ENCODE data around the gene PREP.
"Not testable (repeated sequence)": the region's sequence is repeated elsewhere in the genome, so short reads cannot be mapped to it uniquely, and the experiment has no call there.

The PREP gene

GRCh38 chr6:105402939-105403935, at the start of gene PREP:
Gene PREP (minus strand): TSS chr6:105403082. CDS start chr6:105402891, 191 bp downstream.
- DNase-seq: peak; percentile 89

DNA sequence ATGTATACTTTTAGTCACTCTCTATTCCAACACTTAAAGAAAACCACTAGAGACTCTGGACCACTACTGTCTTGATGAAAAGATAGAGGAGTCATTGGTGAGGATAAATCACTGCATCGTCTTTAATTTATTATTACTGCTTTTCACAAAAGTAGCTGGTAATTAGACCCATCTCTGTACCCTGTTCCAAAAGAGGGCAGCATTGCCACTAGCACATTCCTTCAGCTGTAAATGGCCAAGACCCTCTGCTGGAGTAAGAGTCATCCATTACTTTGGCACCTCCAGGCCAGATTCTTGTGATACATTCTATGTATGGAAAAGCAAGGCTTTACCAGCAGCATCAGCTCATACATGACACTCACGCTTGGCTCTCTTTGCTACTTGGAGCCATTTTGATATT, 49.5 kb upstream of the PREP start:
- DNase-seq: no peak

- no peak for DNase-seq
Observed at GRCh38 chr6:105449756-105450390, 47.0 kb upstream of the PREP start.

GRCh38 chr6:105445481-105445880, 42.6 kb upstream of the PREP start:
- DNase-seq: no peak

- DNase-seq: no peak
Observed at GRCh38 chr6:105443941-105444340, 41.1 kb upstream of the PREP start.

DNA sequence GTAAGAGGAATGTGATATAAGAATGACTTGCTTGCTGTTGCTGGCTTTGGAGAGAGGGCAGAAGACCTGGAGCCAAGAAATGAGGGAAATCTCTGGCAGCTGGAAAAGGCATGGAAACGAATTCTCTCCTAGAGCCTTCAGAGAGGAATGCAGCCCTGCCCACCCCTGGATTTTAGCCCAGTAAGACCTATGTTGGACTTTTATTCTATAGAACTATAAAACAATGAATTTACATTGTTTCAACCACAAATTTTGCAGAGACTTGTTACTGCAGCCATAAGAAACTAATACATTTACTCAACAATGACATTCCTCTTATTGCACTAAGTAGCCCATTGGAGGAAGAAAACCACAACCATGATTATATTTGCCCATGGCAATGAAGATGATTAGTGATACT, 39.5 kb upstream of the PREP start:
- DNase-seq: no peak

DNA sequence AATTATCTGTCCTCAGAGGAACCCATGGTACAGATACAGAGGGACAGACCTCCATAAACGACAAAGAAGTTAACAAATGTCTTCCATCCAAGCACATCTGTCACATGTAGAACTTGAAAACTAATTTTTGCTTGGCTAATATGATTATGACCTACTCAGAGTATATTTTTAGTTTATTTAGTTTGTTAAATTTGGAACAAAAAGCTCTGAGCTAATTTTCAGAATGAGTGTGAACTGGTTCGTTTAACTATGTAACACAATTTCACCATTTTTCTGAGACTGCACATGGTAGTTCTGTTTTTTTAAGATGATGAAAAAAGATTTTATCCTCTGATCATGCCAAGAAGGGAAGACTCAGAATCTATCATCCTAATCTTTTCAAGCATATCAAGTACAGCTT, 34.4 kb upstream of the PREP start:
- no peak for DNase-seq

DNA sequence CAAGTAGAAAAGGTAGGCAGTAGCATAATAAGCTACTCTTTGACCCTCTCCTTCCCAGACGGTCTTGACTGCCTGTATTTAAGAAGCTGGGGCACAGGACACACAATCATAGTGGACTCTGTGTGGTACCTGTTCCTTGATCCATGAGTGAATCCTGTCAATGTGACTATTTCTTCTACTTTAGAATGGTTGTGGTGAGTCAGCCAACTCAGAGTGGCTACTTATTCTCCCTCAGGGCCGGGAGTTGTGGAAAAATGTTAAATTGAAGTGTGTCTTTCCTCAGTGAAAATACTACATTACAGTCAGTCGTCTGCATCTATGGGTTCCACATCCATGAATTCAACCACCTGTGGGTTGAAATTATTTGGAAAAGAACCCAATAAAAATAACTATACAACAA, 30.8 kb upstream of the PREP start:
- DNase-seq: no peak

DNA sequence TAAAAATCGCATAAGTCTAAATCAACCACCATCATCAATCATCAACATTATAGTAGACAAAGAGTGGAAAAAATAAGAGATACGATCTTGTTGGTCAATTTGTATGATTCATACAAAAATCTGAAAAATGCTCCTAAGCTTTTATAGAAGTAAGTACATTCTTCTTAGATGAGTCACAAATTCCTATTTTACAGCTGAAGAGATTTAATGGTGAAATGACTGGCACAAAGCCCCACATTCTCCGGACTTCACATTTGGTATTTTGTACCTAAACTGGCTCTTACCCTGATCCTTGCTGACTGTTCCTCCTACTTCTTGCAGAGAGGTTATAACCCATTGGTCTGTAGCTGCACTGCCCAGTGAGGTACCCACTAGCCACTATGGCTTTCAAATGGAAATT, 29.9 kb upstream of the PREP start:
- no peak for DNase-seq

DNA sequence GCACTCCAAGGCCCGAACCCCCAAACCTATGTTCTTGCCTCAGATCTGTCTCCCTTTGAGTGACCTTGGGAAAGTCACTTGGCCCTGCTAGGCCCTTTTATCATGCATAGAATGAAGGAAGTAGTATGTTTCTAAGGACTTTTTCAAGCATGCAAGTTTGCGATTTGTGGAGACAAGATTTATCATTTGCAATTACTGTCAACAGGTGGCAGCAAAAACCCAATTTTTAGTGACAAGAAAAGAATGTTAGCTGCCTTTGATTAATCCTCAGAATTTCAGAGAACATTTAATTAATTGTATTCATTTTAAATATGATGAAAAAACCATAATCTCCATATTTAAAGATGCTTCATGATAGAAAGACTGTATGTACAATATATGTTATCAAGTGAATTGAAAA, 28.3 kb upstream of the PREP start:
- DNase-seq: no peak

- DNase-seq: no peak
Observed at GRCh38 chr6:105430685-105431084, 27.8 kb upstream of the PREP start.

DNA sequence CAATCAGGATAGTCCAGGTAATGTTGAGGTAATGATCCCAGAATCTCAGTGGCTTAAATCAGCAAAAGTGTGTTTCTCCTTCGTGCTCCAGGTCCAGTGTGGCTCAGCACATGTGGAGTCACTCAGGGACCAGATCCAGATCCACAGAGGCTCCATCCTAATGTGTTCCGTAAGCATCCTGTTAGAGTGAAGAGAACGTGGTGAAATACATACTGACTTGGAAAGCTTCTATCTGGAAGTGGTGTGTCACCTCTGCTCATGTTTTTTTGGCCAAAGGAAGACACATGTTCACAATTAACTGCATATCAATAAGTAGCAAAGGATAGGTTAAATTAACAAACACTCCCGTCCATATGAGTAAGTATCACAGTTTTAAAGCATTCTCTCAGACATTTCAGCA, 26.8 kb upstream of the PREP start:
- no peak for DNase-seq

DNA sequence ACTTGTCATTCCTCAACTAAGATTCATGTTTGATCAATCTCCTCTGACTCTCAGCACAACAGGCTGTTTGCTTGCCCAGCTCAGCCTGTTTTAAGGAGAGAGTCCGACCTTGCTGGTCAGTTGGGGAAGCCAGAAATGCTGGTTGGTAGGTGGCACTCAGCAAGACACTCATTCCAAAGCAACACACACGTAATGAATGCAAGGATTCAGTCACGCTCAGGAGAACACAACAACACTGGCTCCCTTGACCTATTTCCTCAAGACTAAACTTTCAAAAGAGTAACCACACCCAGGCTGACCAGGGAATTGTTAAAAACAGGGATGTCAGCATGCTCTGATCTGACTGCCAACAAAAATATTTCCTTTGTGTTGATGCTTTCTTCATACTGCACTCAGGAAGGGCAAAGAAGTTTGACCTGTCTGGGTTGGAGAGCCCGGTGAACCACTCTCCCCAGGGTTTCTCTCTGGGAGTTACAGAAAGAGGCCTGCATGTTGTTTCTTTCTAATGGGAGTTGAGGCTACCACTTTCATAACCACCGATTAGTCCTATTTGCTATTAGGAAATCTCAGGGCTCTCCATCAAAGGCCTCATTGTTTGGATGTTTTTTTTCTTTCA, 25.6 kb upstream of the PREP start:
- DNase-seq: no peak

DNA sequence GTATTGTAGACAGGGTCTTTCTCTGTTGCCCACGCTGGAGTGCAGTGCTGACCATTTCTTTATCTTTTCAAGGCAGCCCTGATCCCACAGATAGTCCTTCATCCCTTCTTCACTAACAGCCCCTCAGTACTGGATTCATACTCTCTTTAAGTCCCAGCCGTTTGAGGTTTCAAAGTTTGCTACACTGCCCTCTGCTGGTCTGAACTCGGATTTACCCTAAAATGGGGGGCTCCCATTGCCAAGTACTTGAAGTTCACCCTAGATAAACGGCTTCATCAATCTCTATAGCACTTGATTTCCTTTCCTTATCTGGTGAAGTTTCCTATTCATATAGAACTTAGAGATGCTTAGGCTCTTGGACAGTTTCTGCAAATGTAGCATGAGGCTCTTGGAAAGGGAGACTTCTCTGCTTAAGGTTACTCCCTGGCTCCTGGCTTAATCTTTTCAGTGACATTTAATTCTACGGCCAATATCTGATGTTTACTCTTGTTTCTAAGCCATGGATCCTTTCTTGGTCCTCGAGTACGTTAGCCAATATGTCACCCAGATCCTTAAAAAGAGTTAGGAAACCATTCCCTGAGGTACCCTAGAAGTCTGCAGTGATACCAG, 21.4 kb upstream of the PREP start:
- peak; percentile 69 for DNase-seq

DNA sequence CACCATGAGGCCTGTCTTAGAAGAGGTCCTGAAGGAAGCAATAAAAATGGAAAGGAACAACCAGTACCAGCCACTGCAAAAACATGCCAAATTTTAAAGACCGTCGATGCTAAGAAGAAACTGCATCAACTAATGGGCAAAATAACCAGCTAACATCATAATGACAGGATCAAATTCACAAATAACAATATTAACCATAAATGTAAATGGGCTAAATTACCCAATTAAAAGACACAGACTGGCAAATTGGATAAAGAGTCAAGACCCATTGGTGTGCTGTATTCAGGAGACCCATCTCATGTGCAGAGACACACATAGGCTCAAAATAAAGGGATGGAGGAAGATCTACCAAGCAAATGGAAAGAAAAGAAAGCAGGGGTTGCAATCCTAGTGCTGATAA, 14.1 kb upstream of the PREP start:
- not testable (repeated sequence) for DNase-seq

DNA sequence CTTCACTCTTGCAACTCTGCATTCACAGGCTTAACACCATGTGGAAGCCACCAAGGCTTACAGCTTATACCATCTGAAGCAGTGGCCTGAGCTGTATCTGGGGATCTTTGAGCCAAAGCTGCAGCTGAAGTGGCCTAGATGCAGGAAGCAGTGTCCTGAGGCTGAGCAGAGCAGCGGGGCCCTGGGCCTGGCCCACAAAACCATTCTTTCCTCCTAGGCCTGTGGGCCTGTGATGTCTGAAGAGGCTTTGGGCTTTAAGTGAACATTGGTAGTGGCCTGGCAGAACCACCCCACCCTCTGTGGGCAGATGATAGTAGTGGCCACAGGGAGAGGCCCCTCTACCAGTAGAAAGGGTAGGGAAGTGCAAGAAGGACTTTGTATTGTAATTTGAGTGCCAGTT, 6.9 kb upstream of the PREP start:
- no peak for DNase-seq

DNA sequence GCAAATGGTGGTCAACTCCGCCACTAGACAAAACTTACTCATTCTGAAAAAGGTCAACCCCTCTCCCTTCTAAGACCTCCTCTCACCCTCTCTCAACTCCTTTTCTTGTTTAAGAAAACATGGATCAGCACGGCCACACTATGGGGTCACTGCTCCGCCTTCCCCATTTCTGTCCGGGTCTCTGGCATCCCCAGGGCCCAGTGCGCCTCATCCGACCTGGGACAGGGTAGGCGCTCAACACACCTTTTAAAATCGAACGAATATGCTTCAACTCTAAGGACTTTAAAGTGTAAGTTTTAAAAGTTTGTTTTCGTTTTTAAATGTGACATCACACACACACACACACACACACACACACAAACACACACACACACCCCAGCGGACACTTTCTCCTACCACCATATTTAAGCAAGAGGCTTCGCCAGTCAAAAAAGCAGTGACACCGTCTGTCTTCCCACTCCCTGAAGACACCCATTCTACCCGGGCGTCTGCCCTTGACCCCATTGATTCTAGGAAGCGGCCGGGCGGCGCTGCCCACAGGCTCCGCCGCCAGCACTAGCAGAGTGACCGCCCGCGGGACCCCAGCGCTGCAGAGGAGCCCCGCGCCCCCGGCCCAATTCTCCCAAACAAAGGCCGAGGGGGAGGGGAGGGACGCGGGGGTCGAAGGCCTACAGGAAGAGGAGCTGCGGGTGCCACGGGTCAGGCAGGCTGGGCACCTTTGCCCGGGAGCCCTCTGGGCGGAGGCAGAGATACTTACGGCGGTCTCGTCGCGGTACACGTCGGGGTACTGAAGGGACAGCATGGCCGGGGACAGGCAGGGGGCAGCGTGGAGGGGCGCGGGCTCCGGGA, 568 bp downstream of the PREP start:
- no peak for DNase-seq

- no peak for DNase-seq
Observed at GRCh38 chr6:105401247-105402089, 1.4 kb downstream of the PREP start.

GRCh38 chr6:105400501-105400900, 2.4 kb downstream of the PREP start:
- DNase-seq: no peak

DNA sequence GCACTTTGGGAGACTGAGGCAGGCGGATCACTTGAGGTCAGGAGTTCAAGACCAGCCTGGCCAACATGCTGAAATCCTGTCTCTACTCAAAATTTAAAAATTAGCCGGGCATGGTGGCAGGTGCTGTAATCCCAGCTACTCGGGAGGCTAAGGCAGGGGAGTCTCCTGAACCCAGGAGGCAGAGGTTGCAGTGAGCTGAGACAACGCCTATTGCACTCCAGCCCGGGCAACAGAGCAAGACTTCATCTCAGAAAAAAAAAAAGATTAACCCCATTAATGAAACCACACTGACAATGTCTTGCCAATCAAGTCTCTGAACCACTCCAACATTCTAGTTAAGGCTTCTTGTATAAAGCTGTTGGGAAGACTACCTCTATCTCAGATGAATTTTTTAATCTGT, 4.0 kb downstream of the PREP start:
- no peak for DNase-seq

DNA sequence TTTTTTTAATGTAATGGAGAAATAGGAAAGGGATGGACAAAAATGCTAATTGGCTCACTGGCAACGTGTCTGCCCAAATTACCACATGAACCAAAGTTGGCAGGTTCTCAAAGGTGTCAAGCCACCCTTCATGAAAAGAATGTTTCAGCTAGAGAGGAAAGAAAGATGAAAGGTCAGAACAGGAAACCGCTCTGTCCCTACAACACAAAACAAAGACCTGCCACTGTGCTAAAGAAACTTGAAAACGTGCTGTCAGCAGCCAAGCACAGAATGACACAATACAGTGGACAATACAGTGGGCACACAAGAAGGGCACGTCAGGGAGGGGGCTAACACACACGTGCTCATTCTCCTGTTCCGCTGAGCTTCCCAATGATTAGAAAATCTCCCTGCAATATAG, 4.9 kb downstream of the PREP start:
- DNase-seq: no peak

Measured in right forelimb (tissue), 1 donor.